K562 (cell line): ENCODE results near the gene NPHP3. TPM values are rescaled to one million over a fixed set of nuclear protein-coding genes. Genes with fewer than 3 reads are reported as not detected.

Experiments used
- ATAC-seq: fragments of 200-7000 bp; cut with Tn5 transposase; 3 replicates; pipeline ENCODE4 v1.9.1; 2020; ENCODE audit warnings: moderate library complexity
- BruUV-seq: library from RNA; stranded (reverse); fragments of 400-500 nt; replicated peaks from 2 replicates; lab custom pipeline; 2021; lab: Mats Ljungman, UMichigan
- CTCF ChIA-PET: fragments of 300-600 bp; formaldehyde crosslinking; extraction: SDS; loops from one replicate; lab custom pipeline; 2021; ENCODE audit warnings: low intra/inter-chr PET ratio; lab: Yijun Ruan, JAX
- POLR2A ChIA-PET: fragments of 300-600, 350-650 bp; sonication (Branson Sonifier 250); formaldehyde crosslinking; extraction: SDS; loops from one replicate; lab custom pipeline; 2021; ENCODE audit warnings: antibody characterized with exemption, inconsistent platforms; lab: Yijun Ruan, JAX
- DNase-seq, 4 experiments: peaks; one replicate each; pipeline versions ENCODE4 v3.0.0 to v3.0.0-alpha.2; 2011 to 2018; ENCODE audit warnings: low spot score in 3 of 4, mixed read lengths in 3 of 4; ENCODE audit errors: extremely low read depth in 1 of 4
- FAIRE-seq: peaks from 2 replicates; lab custom pipeline; 2011; peaks lifted over from hg19 to GRCh38; lab: Jason Lieb, UNC
- H2AFZ ChIP-seq: 2 replicates; pipeline ENCODE4 v1.6.0; 2011; ENCODE audit warnings: low read depth, low read length, control low read depth, inconsistent platforms
- H3K27ac ChIP-seq: fragments of 200-600 bp; 3 replicates; pipeline ENCODE4 v1.8.0; 2011; ENCODE audit warnings: low read depth, mild to moderate bottlenecking, control low read depth, inconsistent platforms, low read length, moderate library complexity, mixed read lengths; ENCODE audit errors: extremely low read depth
- H3K27me3 ChIP-seq, 2 experiments: fragments of 300-600 bp in 1 of 2; 2 replicates in 1 of 2; 3 replicates in 1 of 2; pipeline versions ENCODE4 v1.6.0 to v1.8.0; 2011; ENCODE audit warnings: inconsistent platforms in 2 of 2, low read length in 2 of 2, mild to moderate bottlenecking in 1 of 2, mixed read lengths in 1 of 2, moderate library complexity in 1 of 2; ENCODE audit not compliant: control insufficient read depth in 2 of 2, insufficient read depth in 2 of 2
- H3K36me3 ChIP-seq: fragments of 300-600 bp; 3 replicates; pipeline ENCODE4 v1.8.0; 2011; ENCODE audit warnings: mild to moderate bottlenecking, low read length, inconsistent platforms; ENCODE audit not compliant: control insufficient read depth, insufficient read depth
- H3K4me1 ChIP-seq, 2 experiments: fragments of 200-600 bp in 1 of 2; replicated peaks in 1 of 2; 2 replicates in 1 of 2; 3 replicates in 1 of 2; pipeline versions ENCODE4 v1.5.1 to v1.8.0; 2011; ENCODE audit warnings: inconsistent platforms in 2 of 2, low read length in 2 of 2, mild to moderate bottlenecking in 1 of 2, mixed read lengths in 1 of 2, moderate library complexity in 1 of 2; ENCODE audit not compliant: control insufficient read depth in 2 of 2, insufficient read depth in 2 of 2
- H3K4me2 ChIP-seq: 2 replicates; pipeline ENCODE4 v1.6.1; 2011; ENCODE audit warnings: low read length, control low read depth, inconsistent platforms, mixed read lengths; ENCODE audit not compliant: insufficient read depth
- H3K4me3 ChIP-seq: fragments of 200-600 bp; sonication (generic), shearing (Covaris generic); 2 replicates; pipeline ENCODE4 v1.5.1; 2016; ENCODE audit warnings: control low read depth, inconsistent platforms
- H3K79me2 ChIP-seq: fragments of 200-600 bp; 3 replicates; pipeline ENCODE4 v1.8.0; 2011; ENCODE audit warnings: low read length, inconsistent platforms; ENCODE audit not compliant: control insufficient read depth, insufficient read depth
- H3K9ac ChIP-seq, 2 experiments: 2 replicates each; pipeline versions ENCODE4 v1.6.0 to v1.6.1; 2011; ENCODE audit warnings: low read depth in 2 of 2, low read length in 2 of 2, control low read depth in 1 of 2, inconsistent platforms in 1 of 2, mild to moderate bottlenecking in 1 of 2, mixed read lengths in 1 of 2; ENCODE audit not compliant: insufficient read depth in 1 of 2
- H3K9me1 ChIP-seq: one replicate; pipeline ENCODE4 v1.6.0; 2011; ENCODE audit warnings: inconsistent platforms, mild to moderate bottlenecking, low read length, moderate library complexity; ENCODE audit not compliant: control insufficient read depth, insufficient read depth
- H3K9me3 ChIP-seq: replicated peaks from 2 replicates; pipeline ENCODE4 v1.5.1; 2011; ENCODE audit warnings: low read depth, low read length, inconsistent platforms; ENCODE audit not compliant: control insufficient read depth, insufficient read depth
- H4K20me1 ChIP-seq: replicated peaks from 2 replicates; pipeline ENCODE4 v1.6.1; 2011; ENCODE audit warnings: low read length, inconsistent platforms, mixed read lengths; ENCODE audit not compliant: control insufficient read depth, insufficient read depth
- CC2D1A ChIP-seq: fragments of 450-650 bp; IDR thresholded peaks from 2 replicates; pipeline ENCODE4 v1.6.1; 2017; ENCODE audit warnings: mild to moderate bottlenecking
- CHD2 ChIP-seq: IDR thresholded peaks from 2 replicates; pipeline ENCODE4 v1.6.1; 2011; ENCODE audit warnings: low read depth, low read length
- ETV5 ChIP-seq: sonication (generic); formaldehyde crosslinking; IDR thresholded peaks from 2 replicates; pipeline ENCODE4 v1.4.0; 2020; ENCODE audit warnings: low read depth, mild to moderate bottlenecking, missing genetic modification reagents
- FOSL1 ChIP-seq: fragments of 200-800 bp; sonication (Bioruptor generic); conservative IDR thresholded peaks from 2 replicates; pipeline ENCODE4 v1.6.1; 2016; ENCODE audit warnings: missing genetic modification characterization, missing compliant biosample characterization
- GABPB1 ChIP-seq: sonication (generic); formaldehyde crosslinking; IDR thresholded peaks from 2 replicates; pipeline ENCODE4 v1.8.0; 2022; ENCODE audit warnings: mild to moderate bottlenecking, missing genetic modification reagents
- HNRNPLL ChIP-seq: fragments of 200-400 bp; formaldehyde crosslinking; IDR thresholded peaks from 2 replicates; pipeline ENCODE4 v1.6.1; 2017; ENCODE audit warnings: low read length, low read depth, mild to moderate bottlenecking; ENCODE audit not compliant: poor library complexity, severe bottlenecking
- LARP7 ChIP-seq: fragments of 450-650 bp; IDR thresholded peaks from 2 replicates; pipeline ENCODE4 v1.6.1; 2016
- MCM3 ChIP-seq: fragments of 450-650 bp; IDR thresholded peaks from 2 replicates; pipeline ENCODE4 v1.6.1; 2016
- MTF1 ChIP-seq: fragments of 250-450 bp; sonication (Bioruptor Pico); IDR thresholded peaks from 2 replicates; pipeline ENCODE4 v1.9.0; 2021; ENCODE audit warnings: moderate library complexity, mild to moderate bottlenecking, inconsistent platforms, borderline replicate concordance
- SRSF1 ChIP-seq: fragments of 200-400 bp; formaldehyde crosslinking; IDR thresholded peaks from 2 replicates; pipeline ENCODE4 v1.6.1; 2017; ENCODE audit warnings: mild to moderate bottlenecking, low read depth, low read length, moderate library complexity
- WHSC1 ChIP-seq: IDR thresholded peaks from one replicate; pipeline ENCODE4 v1.6.1; 2012; ENCODE audit warnings: low read length, control low read depth, inconsistent platforms
- ZC3H4 ChIP-seq: sonication (generic); formaldehyde crosslinking; IDR thresholded peaks from 2 replicates; pipeline ENCODE4 v1.9.0; 2021; ENCODE audit warnings: missing genetic modification reagents, borderline replicate concordance
- ZNF232 ChIP-seq: sonication (generic); formaldehyde crosslinking; IDR thresholded peaks from 2 replicates; pipeline ENCODE4 v1.8.0; 2022; ENCODE audit warnings: mild to moderate bottlenecking, missing genetic modification reagents
- ZZZ3 ChIP-seq: fragments of 450-650 bp; IDR thresholded peaks from 2 replicates; pipeline ENCODE4 v1.6.1; 2016; ENCODE audit warnings: antibody characterized with exemption, mild to moderate bottlenecking, moderate library complexity
- in situ Hi-C: fragments of 300-500 bp; cut with MboI; formaldehyde crosslinking; loops from 4 replicates; pipeline ENCODE4 v1.15.0; 2018; ENCODE audit warnings: inconsistent platforms, mixed read lengths
- intact Hi-C: fragments of 100-400 bp; cut with micrococcal nuclease; formaldehyde crosslinking; loops from 2 replicates; pipeline ENCODE4 v1.14.2; 2022
- polyA plus RNA-seq, 8 experiments: library from polyadenylated mRNA; depleted of rRNA in 4 of 8; stranded (reverse) in 5 of 8; unstranded in 3 of 8; fragments of >200 nt; fragmentation: Nextera tagmentation in 2 of 8; fragmentation: Illumina TruSeq in 1 of 8; extraction: Ambion mirVana in 2 of 8; extraction: Trizol in 1 of 8; gene quantifications; 2 replicates each; pipeline versions ENCODE4 v1.2.1 to v1.2.3, GENCODE V29; 2011 to 2014; ENCODE audit warnings: inconsistent platforms in 1 of 8, missing spikeins in 1 of 8
- total RNA-seq, 7 experiments: library from RNA; depleted of rRNA in 6 of 7; stranded (reverse); fragments of >200 nt in 6 of 7; fragmentation: Illumina TruSeq in 2 of 7; extraction: Trizol in 2 of 7; gene quantifications; 2 replicates each; pipeline versions ENCODE4 v1.2.1 to v1.2.3, GENCODE V29; 2011 to 2021; ENCODE audit warnings: low replicate concordance in 1 of 7
- TF ChIP-seq, protein P1 (sequence below): fragments of 200-800 bp; sonication (Bioruptor generic); IDR thresholded peaks from 2 replicates; pipeline ENCODE4 v1.6.1; 2017; ENCODE audit warnings: missing genetic modification characterization, missing compliant biosample characterization
- TF ChIP-seq, protein P2 (sequence below): fragments of 250-450 bp; sonication (Bioruptor Pico); IDR thresholded peaks from 2 replicates; pipeline ENCODE4 v1.9.0; 2021; ENCODE audit warnings: mild to moderate bottlenecking, inconsistent platforms
- TF ChIP-seq, protein P3 (sequence below): fragments of 450-650 bp; formaldehyde crosslinking; IDR thresholded peaks from 2 replicates; pipeline ENCODE4 v1.4.0; 2020; ENCODE audit warnings: mild to moderate bottlenecking, moderate library complexity
- TF ChIP-seq, protein P4 (sequence below): fragments of 250-450 bp; sonication (Bioruptor Pico); IDR thresholded peaks from 2 replicates; pipeline ENCODE4 v1.4.0; 2020; ENCODE audit warnings: mild to moderate bottlenecking

NPHP3 gene
- total and polyA plus RNA-seq, 9 of the 15 experiments (the other 6 are each of a cell fraction or from before 2014, with no cell fraction given) = 0.62 to 13.2 (median 5.8) TPM

DNA sequence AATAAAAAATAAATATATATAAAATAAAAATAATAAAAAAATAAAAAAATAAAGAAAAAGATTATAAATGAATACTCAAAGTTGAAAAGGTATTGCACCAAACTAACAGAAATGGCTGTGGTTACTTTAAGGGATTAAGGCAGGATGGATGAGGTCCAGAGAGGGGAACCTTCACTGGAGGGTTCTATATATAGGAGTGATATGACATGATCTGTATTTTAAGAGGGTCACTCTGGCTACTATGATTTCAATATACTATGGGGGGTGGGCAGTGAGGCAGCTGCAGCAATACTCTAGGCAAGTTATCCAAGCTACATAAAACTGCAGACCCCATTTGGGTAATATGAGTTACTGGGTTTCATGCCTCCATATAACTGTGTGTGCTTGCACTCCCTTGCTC, 87.2 kb downstream of the NPHP3 start:
- in situ Hi-C loops (no loop called here), intact Hi-C loops (no loop called here)
- BruUV-seq = no TSS peak
- Histone ChIP-seq H3K9ac (no peak overlapping the region), H3K4me2 (no peak overlapping the region), H3K36me3 (no peaks in the 10 kb centered on the region), H3K4me1 (no peaks in the 10 kb centered on the region), H4K20me1 (no peaks in the 10 kb centered on the region), H3K27ac (no peak overlapping the region), H2AFZ (no peak overlapping the region), H3K9me3 (no peaks in the 10 kb centered on the region), H3K4me3 (no peak overlapping the region), H3K9me1 (no peaks in the 10 kb centered on the region), H3K79me2 (no peaks in the 10 kb centered on the region), H3K27me3 (no peaks in the 10 kb centered on the region)
- ChIA-PET POLR2A (no interaction called here), CTCF (no interaction called here)
- DNase-seq = no peak
- TF ChIP-seq CHD2 (no peak), SRSF1 (no peak), CC2D1A (no peak), ZNF232 (CRISPR knock-in tag) (no peak), ZZZ3 (no peak), FOSL1 (tag) (no peak), LARP7 (no peak), MCM3 (no peak), ETV5 (CRISPR knock-in tag) (no peak), ZC3H4 (no peak), MTF1 (CRISPR knock-in tag) (no peak), HNRNPLL (no peak), GABPB1 (CRISPR knock-in tag) (no peak), WHSC1 (no peak)
- TF ChIP-seq, protein P1, sequence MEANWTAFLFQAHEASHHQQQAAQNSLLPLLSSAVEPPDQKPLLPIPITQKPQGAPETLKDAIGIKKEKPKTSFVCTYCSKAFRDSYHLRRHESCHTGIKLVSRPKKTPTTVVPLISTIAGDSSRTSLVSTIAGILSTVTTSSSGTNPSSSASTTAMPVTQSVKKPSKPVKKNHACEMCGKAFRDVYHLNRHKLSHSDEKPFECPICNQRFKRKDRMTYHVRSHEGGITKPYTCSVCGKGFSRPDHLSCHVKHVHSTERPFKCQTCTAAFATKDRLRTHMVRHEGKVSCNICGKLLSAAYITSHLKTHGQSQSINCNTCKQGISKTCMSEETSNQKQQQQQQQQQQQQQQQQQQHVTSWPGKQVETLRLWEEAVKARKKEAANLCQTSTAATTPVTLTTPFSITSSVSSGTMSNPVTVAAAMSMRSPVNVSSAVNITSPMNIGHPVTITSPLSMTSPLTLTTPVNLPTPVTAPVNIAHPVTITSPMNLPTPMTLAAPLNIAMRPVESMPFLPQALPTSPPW (CRISPR knock-in tag) = no peak
- TF ChIP-seq, protein P2, sequence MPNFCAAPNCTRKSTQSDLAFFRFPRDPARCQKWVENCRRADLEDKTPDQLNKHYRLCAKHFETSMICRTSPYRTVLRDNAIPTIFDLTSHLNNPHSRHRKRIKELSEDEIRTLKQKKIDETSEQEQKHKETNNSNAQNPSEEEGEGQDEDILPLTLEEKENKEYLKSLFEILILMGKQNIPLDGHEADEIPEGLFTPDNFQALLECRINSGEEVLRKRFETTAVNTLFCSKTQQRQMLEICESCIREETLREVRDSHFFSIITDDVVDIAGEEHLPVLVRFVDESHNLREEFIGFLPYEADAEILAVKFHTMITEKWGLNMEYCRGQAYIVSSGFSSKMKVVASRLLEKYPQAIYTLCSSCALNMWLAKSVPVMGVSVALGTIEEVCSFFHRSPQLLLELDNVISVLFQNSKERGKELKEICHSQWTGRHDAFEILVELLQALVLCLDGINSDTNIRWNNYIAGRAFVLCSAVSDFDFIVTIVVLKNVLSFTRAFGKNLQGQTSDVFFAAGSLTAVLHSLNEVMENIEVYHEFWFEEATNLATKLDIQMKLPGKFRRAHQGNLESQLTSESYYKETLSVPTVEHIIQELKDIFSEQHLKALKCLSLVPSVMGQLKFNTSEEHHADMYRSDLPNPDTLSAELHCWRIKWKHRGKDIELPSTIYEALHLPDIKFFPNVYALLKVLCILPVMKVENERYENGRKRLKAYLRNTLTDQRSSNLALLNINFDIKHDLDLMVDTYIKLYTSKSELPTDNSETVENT (CRISPR knock-in tag) = no peak
- TF ChIP-seq, protein P3, sequence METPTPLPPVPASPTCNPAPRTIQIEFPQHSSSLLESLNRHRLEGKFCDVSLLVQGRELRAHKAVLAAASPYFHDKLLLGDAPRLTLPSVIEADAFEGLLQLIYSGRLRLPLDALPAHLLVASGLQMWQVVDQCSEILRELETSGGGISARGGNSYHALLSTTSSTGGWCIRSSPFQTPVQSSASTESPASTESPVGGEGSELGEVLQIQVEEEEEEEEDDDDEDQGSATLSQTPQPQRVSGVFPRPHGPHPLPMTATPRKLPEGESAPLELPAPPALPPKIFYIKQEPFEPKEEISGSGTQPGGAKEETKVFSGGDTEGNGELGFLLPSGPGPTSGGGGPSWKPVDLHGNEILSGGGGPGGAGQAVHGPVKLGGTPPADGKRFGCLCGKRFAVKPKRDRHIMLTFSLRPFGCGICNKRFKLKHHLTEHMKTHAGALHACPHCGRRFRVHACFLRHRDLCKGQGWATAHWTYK (CRISPR knock-in tag) = no peak
- TF ChIP-seq, protein P4, sequence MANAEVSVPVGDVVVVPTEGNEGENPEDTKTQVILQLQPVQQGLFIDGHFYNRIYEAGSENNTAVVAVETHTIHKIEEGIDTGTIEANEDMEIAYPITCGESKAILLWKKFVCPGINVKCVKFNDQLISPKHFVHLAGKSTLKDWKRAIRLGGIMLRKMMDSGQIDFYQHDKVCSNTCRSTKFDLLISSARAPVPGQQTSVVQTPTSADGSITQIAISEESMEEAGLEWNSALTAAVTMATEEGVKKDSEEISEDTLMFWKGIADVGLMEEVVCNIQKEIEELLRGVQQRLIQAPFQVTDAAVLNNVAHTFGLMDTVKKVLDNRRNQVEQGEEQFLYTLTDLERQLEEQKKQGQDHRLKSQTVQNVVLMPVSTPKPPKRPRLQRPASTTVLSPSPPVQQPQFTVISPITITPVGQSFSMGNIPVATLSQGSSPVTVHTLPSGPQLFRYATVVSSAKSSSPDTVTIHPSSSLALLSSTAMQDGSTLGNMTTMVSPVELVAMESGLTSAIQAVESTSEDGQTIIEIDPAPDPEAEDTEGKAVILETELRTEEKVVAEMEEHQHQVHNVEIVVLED (CRISPR knock-in tag) = no peak
- FAIRE-seq = no peak
- no peak for ATAC-seq
